Peyer's patch (tissue), 4 donors: Measurements from ENCODE around the gene SCARB1.

Experiments used
- CTCF ChIP-seq, 6 experiments: fragments of 450-650 bp in 4 of 6; fragments of 200-600 bp in 2 of 6; sonication (generic) in 1 of 6; IDR thresholded peaks; one replicate each; pipeline ENCODE4 v1.5.1; 2017 to 2019; ENCODE audit warnings: antibody characterized with exemption in 6 of 6, mild to moderate bottlenecking in 3 of 6, moderate library complexity in 1 of 6
- POLR2A ChIP-seq, 2 donors: fragments of 450-650 bp; IDR thresholded peaks; one replicate each; pipeline ENCODE4 v1.5.1; 2017; ENCODE audit warnings: antibody characterized with exemption in 2 of 2, mild to moderate bottlenecking in 2 of 2, moderate library complexity in 2 of 2

GRCh38 chr12:124835656-124836410 lies 27.8 kb downstream of the SCARB1 start:
- TF ChIP-seq POLR2A (IDR thresholded peaks at IDR 0.05) (no peak), CTCF (IDR thresholded peaks at IDR 0.05) (no peak)
